Suprapubic skin (tissue), 3 donors: ENCODE measurements around the gene STXBP1.

ENCODE experiments used
- POLR2A ChIP-seq, 2 donors: fragments of 450-650 bp; IDR thresholded peaks; one replicate each; pipeline ENCODE4 v1.6.1; 2017; ENCODE audit warnings: antibody characterized with exemption in 2 of 2, mild to moderate bottlenecking in 2 of 2, moderate library complexity in 2 of 2
- TF ChIP-seq, protein P1 (sequence below), 2 donors: fragments of 200-600 bp in 1 of 2; fragments of 450-650 bp in 1 of 2; sonication (generic) in 1 of 2; IDR thresholded peaks; one replicate each; pipeline ENCODE4 v1.5.1; 2016 to 2019; ENCODE audit warnings: antibody characterized with exemption in 2 of 2, mild to moderate bottlenecking in 1 of 2, moderate library complexity in 1 of 2

- no peak for TF ChIP-seq POLR2A (IDR thresholded peaks at IDR 0.05)
- TF ChIP-seq, protein P1, sequence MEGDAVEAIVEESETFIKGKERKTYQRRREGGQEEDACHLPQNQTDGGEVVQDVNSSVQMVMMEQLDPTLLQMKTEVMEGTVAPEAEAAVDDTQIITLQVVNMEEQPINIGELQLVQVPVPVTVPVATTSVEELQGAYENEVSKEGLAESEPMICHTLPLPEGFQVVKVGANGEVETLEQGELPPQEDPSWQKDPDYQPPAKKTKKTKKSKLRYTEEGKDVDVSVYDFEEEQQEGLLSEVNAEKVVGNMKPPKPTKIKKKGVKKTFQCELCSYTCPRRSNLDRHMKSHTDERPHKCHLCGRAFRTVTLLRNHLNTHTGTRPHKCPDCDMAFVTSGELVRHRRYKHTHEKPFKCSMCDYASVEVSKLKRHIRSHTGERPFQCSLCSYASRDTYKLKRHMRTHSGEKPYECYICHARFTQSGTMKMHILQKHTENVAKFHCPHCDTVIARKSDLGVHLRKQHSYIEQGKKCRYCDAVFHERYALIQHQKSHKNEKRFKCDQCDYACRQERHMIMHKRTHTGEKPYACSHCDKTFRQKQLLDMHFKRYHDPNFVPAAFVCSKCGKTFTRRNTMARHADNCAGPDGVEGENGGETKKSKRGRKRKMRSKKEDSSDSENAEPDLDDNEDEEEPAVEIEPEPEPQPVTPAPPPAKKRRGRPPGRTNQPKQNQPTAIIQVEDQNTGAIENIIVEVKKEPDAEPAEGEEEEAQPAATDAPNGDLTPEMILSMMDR (IDR thresholded peaks at IDR 0.05) = no peak
Measured at GRCh38 chr9:127662617-127663016, 50.5 kb downstream of the STXBP1 start.
